HG03066 (cell line): ENCODE measurements around the gene TTC23L.

ENCODE experiments used
- ATAC-seq: cut with Tn5 transposase; IDR thresholded peaks from one replicate; pipeline ENCODE4 v1.9.1; 2021; ENCODE audit warnings: low read depth; ENCODE audit not compliant: unreplicated experiment

The TTC23L gene

DNA sequence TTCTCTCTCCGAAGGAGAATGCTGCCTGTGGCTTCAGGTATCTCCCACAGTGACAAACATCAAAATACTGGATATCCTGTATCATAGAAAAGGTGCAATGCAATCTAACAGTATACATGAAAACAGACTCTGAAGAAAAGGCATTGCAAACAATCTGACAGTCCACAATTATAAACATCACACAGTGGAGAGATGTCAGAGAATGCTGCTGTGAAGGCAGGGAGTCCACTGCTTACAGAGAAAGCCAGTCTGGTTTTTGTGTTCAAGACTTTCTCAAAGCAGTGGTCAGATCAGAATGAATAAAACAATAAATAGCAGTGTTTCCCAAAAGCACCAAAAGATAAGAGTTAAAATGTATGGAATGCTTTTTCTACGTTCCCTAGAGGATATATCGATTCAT lies 28.7 kb downstream of the TTC23L start:
- no peak for ATAC-seq

- ATAC-seq = no peak
These were observed 29.8 kb downstream of the TTC23L start for GRCh38 chr5:34868791-34869190.

GRCh38 chr5:34869256-34869655 lies 30.3 kb downstream of the TTC23L start:
- ATAC-seq = no peak

- ATAC-seq = no peak
These were observed 31.4 kb downstream of the TTC23L start for GRCh38 chr5:34870382-34870781.

- no peak for ATAC-seq
These were observed 37.3 kb downstream of the TTC23L start for GRCh38 chr5:34876275-34876674.

DNA sequence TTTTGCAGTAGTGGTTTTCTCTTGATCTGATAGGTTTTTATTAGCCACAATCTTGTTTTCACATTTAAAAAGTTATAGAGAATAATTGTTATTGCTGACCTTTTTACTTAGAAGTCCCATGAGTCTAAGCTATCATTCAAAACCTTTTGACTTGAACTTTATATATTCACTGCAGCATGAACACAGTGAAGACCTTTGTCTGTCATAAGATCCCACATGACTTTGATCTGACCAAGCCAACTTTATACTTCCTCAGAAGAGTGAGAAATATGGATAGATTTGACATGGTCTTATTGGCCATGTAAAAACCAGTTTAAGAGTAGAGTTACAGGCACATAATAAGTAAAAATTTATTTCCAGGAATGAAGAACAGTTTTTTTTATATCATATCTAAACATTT lies 42.3 kb downstream of the TTC23L start:
- no peak for ATAC-seq

- no peak for ATAC-seq
These were observed 47.6 kb downstream of the TTC23L start for GRCh38 chr5:34886392-34887119.

DNA sequence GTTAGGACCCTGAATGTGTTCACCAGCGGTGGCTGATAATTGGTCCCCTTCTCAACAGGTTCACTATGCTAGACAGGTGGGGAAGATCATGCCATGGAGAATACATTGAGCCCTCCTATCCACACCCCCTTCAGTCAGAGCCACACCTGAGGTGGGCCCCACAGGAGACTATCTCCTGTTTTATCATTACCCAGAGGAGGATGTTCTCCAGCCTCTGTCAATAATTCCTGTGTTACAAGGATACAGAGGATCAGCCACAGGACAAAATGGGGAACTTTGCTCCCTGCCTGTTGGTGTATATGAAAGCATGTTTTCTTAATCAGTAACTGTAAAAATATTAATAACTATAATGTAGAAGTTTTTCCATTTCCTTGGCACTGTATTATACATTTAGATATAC lies 50.4 kb downstream of the TTC23L start:
- ATAC-seq = no peak

- no peak for ATAC-seq
These were observed 53.0 kb downstream of the TTC23L start for GRCh38 chr5:34891981-34892380.

- ATAC-seq = no peak
These were observed 53.5 kb downstream of the TTC23L start for GRCh38 chr5:34892414-34892813.

DNA sequence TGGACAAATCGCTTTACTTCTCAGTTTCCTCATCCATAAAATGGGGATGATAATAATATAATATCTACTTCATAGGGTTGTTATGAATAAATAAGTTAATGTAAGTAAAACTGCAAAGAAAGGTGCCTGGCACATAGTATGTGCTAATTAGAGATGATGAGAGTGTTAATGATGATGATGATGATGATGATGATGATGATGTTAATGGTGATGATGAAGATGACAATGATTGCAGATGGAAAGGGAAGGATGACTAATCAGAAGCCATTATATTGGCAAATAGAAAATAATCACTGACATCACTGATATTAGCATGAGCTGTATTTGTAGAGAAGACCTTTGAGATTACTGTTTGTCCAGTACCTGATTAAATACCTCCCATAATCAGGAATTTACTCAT lies 55.8 kb downstream of the TTC23L start:
- no peak for ATAC-seq

DNA sequence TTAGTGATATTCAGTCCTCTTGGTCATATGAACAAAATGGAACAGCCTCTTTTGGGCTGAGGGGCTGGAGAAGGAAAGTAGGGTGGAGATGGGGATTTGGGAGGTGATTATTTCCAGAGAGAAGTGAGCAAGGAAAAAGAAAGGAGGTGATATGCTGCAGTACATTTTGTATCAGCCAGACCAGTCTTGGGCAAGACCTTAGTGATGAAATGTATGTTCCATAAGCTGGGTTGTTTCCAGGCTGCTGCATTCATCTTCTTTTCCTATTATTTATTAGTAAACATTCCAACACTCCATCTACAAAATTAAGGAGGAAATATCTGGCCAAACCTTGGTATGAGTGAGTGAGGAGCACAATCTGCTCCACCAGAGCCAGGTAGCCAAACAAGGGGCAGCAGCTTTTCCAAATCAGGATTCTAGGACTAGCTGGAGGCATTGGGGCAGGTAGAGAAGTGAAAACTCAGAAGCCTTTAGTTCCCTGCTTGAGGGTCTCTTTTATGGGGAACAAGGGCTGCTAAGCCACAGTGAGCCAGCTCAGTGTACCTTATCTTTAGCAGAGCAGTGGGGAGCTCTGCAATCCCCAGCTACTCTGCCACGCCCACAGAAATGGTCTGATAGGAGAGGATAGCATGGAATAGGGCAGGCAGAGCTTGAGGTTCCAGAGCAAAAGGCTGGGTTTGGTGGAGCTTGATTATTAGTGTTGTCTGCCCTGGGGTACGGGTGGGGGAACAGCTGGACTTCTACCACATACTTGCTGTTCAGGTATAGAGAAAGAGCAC lies 56.9 kb downstream of the TTC23L start:
- ATAC-seq = no peak

GRCh38 chr5:34897646-34898045 lies 58.7 kb downstream of the TTC23L start:
- ATAC-seq = no peak

DNA sequence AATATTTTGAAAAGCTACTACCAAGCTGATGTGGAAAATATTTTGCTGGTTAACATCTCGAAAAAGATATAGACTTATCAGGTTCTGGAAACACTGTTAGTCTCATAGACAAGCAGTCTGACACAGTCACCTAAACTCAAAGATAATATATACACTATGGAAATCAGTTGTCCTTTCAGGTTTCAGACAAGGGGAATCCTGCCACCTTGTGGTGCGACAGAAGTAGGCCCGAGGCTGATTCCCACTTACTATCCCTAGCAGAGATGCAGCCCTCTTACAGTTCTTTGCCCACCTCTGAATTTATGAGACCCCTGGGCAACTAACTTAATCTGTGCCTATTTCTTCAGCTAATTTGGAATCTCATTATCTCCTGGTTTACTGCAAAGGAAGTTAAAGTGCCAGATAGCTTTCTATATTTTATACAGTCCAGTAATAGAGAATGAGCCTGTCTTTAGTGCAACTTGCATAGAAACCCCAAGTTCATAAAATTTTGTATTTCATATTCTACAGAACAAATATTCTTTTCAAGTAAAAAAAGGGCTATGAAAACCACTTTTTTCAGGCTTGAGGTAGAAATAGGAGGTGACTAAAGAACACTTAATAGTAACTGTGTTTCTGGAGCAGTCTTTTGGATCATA lies 59.4 kb downstream of the TTC23L start:
- peak; percentile 87 for ATAC-seq

GRCh38 chr5:34899066-34899465 lies 60.1 kb downstream of the TTC23L start:
- ATAC-seq = no peak

DNA sequence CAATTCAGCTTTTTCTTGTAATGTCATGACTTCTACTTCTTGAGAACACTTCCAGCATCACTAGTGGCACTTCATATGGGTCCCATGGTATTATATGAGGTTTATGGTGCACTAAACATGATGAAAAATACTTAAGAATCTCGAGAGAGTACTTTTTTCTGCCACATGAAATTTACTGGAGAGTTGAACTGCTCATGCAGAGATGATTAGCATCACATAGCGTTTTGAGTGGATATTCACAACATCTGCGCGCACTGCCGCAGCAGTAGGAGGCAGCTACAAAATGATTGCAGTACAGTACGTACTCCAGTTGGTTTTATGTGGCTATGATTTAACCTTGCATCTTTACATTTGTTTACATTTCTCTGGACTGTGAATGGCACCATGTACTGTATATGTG lies 61.7 kb downstream of the TTC23L start:
- ATAC-seq = no peak

- no peak for ATAC-seq
These were observed 64.3 kb downstream of the TTC23L start for GRCh38 chr5:34903260-34903659.

GRCh38 chr5:34905564-34905963 lies 66.6 kb downstream of the TTC23L start:
- ATAC-seq = no peak

DNA sequence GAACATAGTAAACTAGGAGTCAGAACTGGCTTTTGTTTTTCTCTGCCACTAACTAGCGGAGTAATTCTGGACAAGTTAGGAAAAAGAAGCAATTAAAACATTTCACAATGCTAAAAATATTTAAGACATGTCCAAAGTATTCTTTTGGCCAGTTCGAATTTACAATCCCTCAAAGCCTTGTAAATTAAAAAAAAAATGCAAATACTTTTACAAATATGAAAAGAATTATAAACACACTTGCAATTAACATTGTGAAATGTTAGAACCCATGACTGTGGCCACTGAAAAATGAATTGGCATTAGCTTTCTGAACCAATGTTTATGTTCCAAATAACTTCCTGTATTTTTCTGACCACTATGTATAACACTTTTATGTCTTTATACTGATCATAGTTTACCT lies 74.1 kb downstream of the TTC23L start:
- no peak for ATAC-seq

DNA sequence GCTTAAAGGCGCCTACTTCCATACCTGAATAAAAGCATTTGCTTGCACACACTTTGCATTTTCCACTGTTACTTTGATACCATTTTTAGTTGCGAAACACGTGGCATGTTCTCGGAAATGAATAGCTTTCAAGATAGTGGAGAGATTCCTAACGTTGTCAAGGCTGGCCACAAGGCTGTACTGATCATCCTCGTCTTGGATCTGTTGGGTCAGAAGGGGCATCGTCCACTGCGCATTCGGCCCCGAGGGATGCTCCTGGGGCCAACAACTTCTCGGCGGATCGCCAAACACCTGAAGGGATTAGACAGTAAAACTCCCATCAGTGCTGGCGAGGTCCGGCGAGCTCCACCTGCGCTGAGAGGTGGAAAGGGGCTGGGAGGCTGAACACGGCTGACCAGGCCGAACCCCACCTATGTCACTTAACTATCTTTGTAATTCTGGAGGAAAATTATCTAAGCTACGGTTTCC lies 75.7 kb downstream of the TTC23L start:
- ATAC-seq = peak; percentile 11

- peak; percentile 97 for ATAC-seq
These were observed 76.3 kb downstream of the TTC23L start, which contains the start of the genes BRIX1 and RAD1 for GRCh38 chr5:34915139-34915855. TSS of gene BRIX1 (plus strand) at chr5:34915711. CDS start at chr5:34915739, 28 bp downstream. TSS of gene RAD1 (minus strand) at chr5:34915504. CDS start at chr5:34914892, 612 bp downstream.
